ENCODE measurements around the gene TMEM167A.

Gene TMEM167A

GRCh38 chr5:83026930-83027687 lies 50.1 kb downstream of the TMEM167A start:
- no peak overlapping the region for H3K4me3 ChIP-seq (ENCODE audit: low read depth, low read length)

DNA sequence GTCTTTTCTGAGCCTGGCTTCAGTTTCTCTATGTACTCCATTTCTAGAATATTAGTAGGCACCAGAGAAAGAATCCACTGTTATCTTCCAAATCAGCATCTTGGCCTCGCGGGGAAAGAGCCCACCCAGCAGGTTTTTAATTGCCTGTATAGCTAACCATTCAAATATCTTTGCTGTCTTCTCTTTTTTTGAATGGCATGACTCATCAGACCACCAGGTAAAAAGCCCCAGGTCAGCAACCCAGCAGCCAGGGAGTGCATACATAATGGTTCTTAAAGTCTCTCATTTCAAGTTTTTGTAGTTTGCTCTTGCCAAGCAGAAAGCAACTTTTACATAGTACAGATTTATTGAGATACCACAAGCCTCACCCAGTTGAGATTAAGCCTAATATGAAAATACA lies 50.7 kb downstream of the TMEM167A start:
- no peak for TF ChIP-seq CTCF (conservative IDR thresholded peaks at IDR 0.05; ENCODE audit: low read depth, low read length)
- DNase-seq (ENCODE audit: low read depth), result no peak
- H3K4me3 ChIP-seq (ENCODE audit: low read depth, low read length), result no peak overlapping the region

More at GRCh38 chr5:83026930-83027687, 50.1 kb downstream of the TMEM167A start:
- TF ChIP-seq CTCF (conservative IDR thresholded peaks at IDR 0.05; ENCODE audit: low read depth, low read length), result no peak
- DNase-seq (ENCODE audit: low read depth), result peak; percentile 23

DNA sequence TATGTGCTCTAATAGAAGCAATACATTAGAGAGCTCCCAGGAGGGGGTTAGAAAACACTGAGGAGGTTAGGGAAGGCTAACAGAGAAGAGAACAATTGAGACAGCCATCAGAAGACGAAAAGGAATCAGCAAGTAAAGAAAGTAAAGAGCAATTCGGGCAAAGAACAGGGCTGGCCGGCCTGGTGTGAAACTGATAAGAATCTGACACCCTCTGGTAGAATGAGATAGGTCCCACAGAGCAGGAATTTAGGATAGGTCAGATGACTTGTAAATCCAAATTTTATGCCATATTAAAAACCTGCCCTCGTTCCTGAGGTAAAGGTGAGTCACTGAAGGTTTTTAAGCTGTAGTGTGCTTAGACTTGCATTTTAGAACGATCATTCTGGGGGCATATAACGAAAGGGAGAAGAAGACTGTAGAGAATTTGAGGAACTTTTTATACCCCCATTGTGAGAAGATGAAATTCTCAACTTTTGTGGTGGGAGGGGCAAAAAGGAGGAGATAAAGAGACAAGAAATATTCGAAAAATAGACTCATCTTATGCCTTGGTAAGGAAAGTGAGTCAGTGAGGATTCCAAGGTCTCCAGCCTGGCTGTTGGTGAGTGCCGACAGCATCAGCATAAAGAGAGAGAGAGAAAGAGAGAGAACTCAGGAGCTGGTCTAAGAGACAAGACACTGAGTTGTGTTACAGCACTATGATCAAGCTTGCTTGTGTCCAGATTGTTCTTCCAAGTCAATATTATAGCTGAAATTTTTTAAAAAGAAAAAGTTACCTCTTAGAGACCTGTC lies 51.3 kb downstream of the TMEM167A start:
- no peak for TF ChIP-seq CTCF (conservative IDR thresholded peaks at IDR 0.05; ENCODE audit: low read depth, low read length)
- no peak overlapping the region for H3K4me3 ChIP-seq (ENCODE audit: low read depth, low read length)
- DNase-seq (ENCODE audit: low read depth), result no peak

- TF ChIP-seq CTCF (conservative IDR thresholded peaks at IDR 0.05; ENCODE audit: low read depth, low read length), result no peak
- no peak for DNase-seq (ENCODE audit: low read depth)
- H3K4me3 ChIP-seq (ENCODE audit: low read depth, low read length), result no peak overlapping the region
Measured at GRCh38 chr5:83022334-83022733, 54.9 kb downstream of the TMEM167A start.

DNA sequence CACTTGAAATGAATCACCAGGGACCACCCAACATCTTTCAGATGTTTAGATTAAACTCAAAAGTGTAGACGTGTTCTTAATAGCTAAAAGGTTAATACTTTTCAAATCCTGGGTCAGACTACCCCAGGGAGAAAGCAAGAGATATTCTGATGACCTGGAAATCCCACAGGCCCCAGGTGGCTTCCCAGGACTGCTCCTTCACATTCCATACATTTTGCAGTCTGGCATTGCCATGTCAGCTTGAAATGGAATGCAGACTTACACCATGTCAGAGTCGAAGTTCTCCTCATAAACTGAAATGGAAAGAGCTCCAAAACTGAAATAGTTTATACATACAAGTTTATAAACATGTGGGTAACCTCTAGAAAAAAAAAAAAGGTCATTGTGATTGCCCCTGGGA lies 61.5 kb downstream of the TMEM167A start:
- peak; percentile 23 for DNase-seq (ENCODE audit: low read depth)
- no peak for TF ChIP-seq CTCF (conservative IDR thresholded peaks at IDR 0.05; ENCODE audit: low read depth, low read length)
- H3K4me3 ChIP-seq (ENCODE audit: low read depth, low read length), result no peak overlapping the region

DNA sequence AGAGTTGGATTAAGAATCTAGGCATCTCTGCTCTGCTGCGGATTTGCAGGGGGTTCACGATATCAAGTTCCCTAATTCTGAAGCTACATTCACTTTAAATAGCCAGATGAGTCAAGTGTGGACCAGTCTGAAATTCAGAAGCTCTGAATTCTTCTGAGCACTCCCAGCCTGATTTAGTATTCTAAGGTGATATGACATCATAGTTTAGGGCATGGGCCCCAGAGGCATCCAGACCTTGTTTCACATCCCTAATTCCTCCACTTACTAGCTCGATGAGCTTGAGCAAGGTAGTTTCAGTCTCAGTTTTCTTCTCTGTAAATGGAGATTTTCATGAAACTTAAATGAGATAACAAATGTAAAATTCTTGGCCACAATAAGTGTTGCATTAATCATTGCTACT lies 65.2 kb downstream of the TMEM167A start:
- H3K4me3 ChIP-seq (ENCODE audit: low read depth, low read length), result no peak overlapping the region
- no peak for TF ChIP-seq CTCF (conservative IDR thresholded peaks at IDR 0.05; ENCODE audit: low read depth, low read length)
- no peak for DNase-seq (ENCODE audit: low read depth)

Data from choroid plexus epithelial cell (primary cell).